ENCODE measurements around the gene CCL3.
"Not testable (repeated sequence)": the region's sequence is repeated elsewhere in the genome, so short reads cannot be mapped to it uniquely, and the experiment has no call there.

Gene CCL3

GRCh38 chr17:36115649-36115977 is 25.7 kb upstream of the CCL3 start:
- not testable (repeated sequence) for DNase-seq

- not testable (repeated sequence) for DNase-seq
Measured at GRCh38 chr17:36114971-36115648, 25.2 kb upstream of the CCL3 start.

- not testable (repeated sequence) for DNase-seq
Measured at GRCh38 chr17:36113131-36113530, 23.2 kb upstream of the CCL3 start.

- DNase-seq = no peak
Measured at GRCh38 chr17:36112572-36112971, 22.6 kb upstream of the CCL3 start.

GRCh38 chr17:36111068-36111490 is 21.1 kb upstream of the CCL3 start:
- DNase-seq = no peak

GRCh38 chr17:36108265-36108664 is 18.3 kb upstream of the CCL3 start:
- DNase-seq = not testable (repeated sequence)

GRCh38 chr17:36107660-36108059 is 17.7 kb upstream of the CCL3 start:
- no peak for DNase-seq

GRCh38 chr17:36106493-36106835 is 16.5 kb upstream of the CCL3 start:
- DNase-seq = no peak

GRCh38 chr17:36105781-36106492 is 16.0 kb upstream of the CCL3 start:
- no peak for DNase-seq

- DNase-seq = no peak
Measured at GRCh38 chr17:36104701-36105181, 14.8 kb upstream of the CCL3 start.

- not testable (repeated sequence) for DNase-seq
Measured at GRCh38 chr17:36104246-36104645, 14.3 kb upstream of the CCL3 start.

- peak in 1 of 56 donors; percentile 11 for DNase-seq
Measured at GRCh38 chr17:36103401-36103975, 13.5 kb upstream of the CCL3 start, which contains the start of gene CCL4. Gene CCL4 (plus strand): TSS chr17:36103827. CDS start chr17:36103906, 79 bp downstream.

GRCh38 chr17:36099004-36099403 is 9.1 kb upstream of the CCL3 start:
- not testable (repeated sequence) for DNase-seq

- no peak for DNase-seq
Measured at GRCh38 chr17:36095992-36096391, 6.0 kb upstream of the CCL3 start.

- no peak for DNase-seq
Measured at GRCh38 chr17:36094746-36095145, 4.8 kb upstream of the CCL3 start.

GRCh38 chr17:36094232-36094631 is 4.3 kb upstream of the CCL3 start:
- DNase-seq = no peak

- not testable (repeated sequence) for DNase-seq
Measured at GRCh38 chr17:36092715-36093114, 2.8 kb upstream of the CCL3 start.

GRCh38 chr17:36092230-36092629 is 2.3 kb upstream of the CCL3 start:
- no peak for DNase-seq

GRCh38 chr17:36089339-36089865 is 541 bp downstream of the CCL3 start:
- DNase-seq = no peak

- no peak for DNase-seq
Measured at GRCh38 chr17:36088670-36089338, 1.1 kb downstream of the CCL3 start.

- not testable (repeated sequence) for DNase-seq
Measured at GRCh38 chr17:36087897-36088572, 1.9 kb downstream of the CCL3 start.
